Measurements from ENCODE around the gene KCNMA1. TPM values are rescaled to one million over a fixed set of nuclear protein-coding genes. Genes with fewer than 3 reads are reported as not detected.

The KCNMA1 gene
- total and polyA plus RNA-seq, 2 donors (not counting 1 experiment from before 2014, with no cell fraction given): 0.82 to 3.1 TPM

DNA sequence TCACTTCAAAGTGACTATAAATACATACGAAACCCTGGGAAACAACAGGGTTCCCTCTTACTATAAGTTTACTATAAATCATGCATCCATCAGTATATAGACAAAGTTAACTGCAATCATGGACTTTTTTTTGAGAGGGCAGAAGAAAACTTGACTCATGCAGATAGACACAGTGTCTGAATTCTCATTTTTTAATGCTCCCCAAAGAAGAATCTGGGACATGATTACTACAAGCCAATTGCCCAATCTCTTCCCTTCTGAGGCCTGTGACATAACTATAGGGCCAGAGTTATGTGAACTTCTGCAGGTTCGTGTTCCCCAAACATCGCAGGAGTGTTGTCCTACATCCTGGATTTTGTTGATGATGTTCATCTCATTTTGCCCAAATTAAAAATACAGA is 376.5 kb downstream of the KCNMA1 start:
- Histone ChIP-seq H3K27ac (ENCODE audit: low read length in 2 of 2) (no peak overlapping the region), H3K4me2 (replicated peaks; ENCODE audit: low read depth, low read length, poor library complexity, severe bottlenecking) (no peak overlapping the region), H3K79me2 (ENCODE audit: control insufficient read depth, insufficient read depth, low read length) (no peaks in the 10 kb centered on the region), H2AFZ (ENCODE audit: insufficient read depth, low read depth, low read length, poor library complexity, severe bottlenecking) (no peak overlapping the region), H3K4me3 (ENCODE audit: control extremely low read depth in 1 of 5, extremely low read depth in 1 of 5, insufficient read depth in 1 of 5, low read depth in 2 of 5, low read length in 4 of 5) (no peak overlapping the region), H3K27me3 (replicated peaks in 1 of 4; ENCODE audit: control extremely low read depth in 1 of 4, control insufficient read depth in 3 of 4, insufficient read depth in 4 of 4, low read length in 3 of 4) (no peaks in the 10 kb centered on the region), H3K36me3 (replicated peaks in 1 of 2; ENCODE audit: control extremely low read depth in 1 of 2, control insufficient read depth in 1 of 2, extremely low read depth in 1 of 2, insufficient read depth in 2 of 2, low read length in 1 of 2) (no peaks in the 10 kb centered on the region), H4K20me1 (ENCODE audit: control insufficient read depth, insufficient read depth, low read length, poor library complexity, severe bottlenecking) (no peaks in the 10 kb centered on the region), H3K4me1 (ENCODE audit: control insufficient read depth in 2 of 2, insufficient read depth in 2 of 2, low read length in 2 of 2) (peaks cover 17 to 23% of the 10 kb centered on the region in 2 donors), H3K9ac (ENCODE audit: low read length) (no peak overlapping the region), H3K9me3 (ENCODE audit: control extremely low read depth in 1 of 3, control insufficient read depth in 2 of 3, insufficient read depth in 1 of 3, low read length in 2 of 3) (no peaks in the 10 kb centered on the region)
- H3K9me3 Mint-ChIP-seq (ENCODE audit: insufficient read depth): no peaks in the 10 kb centered on the region
- H3K4me1 Mint-ChIP-seq: peaks cover 19% of the 10 kb centered on the region
- intact Hi-C loops (cut with micrococcal nuclease): no loop called here
- H3K27ac Mint-ChIP-seq: no peak overlapping the region
- TF ChIP-seq CTCF (IDR thresholded peaks at IDR 0.05) (no peak), EZH2 (IDR thresholded peaks at IDR 0.05; ENCODE audit: borderline replicate concordance, insufficient read depth, low read depth, low read length, poor library complexity, severe bottlenecking) (no peak)
- H3K4me3 Mint-ChIP-seq: no peak overlapping the region
- H3K27me3 Mint-ChIP-seq: no peaks in the 10 kb centered on the region
- DNase-seq: no peak
- ATAC-seq (ENCODE audit: low read depth): no peak
- WGBS (ENCODE audit: insufficient coverage): no CpG with 5 or more reads among the region's 3 CpGs
- ChIA-PET CTCF (no interaction called here), POLR2A (no interaction called here)

- Histone ChIP-seq H3K27me3 (replicated peaks in 1 of 4; ENCODE audit: control extremely low read depth in 1 of 4, control insufficient read depth in 3 of 4, insufficient read depth in 4 of 4, low read length in 3 of 4) (no peaks in the 10 kb centered on the region), H3K79me2 (ENCODE audit: control insufficient read depth, insufficient read depth, low read length) (no peaks in the 10 kb centered on the region), H3K9ac (ENCODE audit: low read length) (no peak overlapping the region), H3K27ac (ENCODE audit: low read length in 2 of 2) (no peak overlapping the region), H3K4me1 (ENCODE audit: control insufficient read depth in 2 of 2, insufficient read depth in 2 of 2, low read length in 2 of 2) (peaks cover 11 to 14% of the 10 kb centered on the region in 2 donors), H3K36me3 (replicated peaks in 1 of 2; ENCODE audit: control extremely low read depth in 1 of 2, control insufficient read depth in 1 of 2, extremely low read depth in 1 of 2, insufficient read depth in 2 of 2, low read length in 1 of 2) (no peaks in the 10 kb centered on the region), H3K9me3 (ENCODE audit: control extremely low read depth in 1 of 3, control insufficient read depth in 2 of 3, insufficient read depth in 1 of 3, low read length in 2 of 3) (no peaks in the 10 kb centered on the region), H3K4me3 (ENCODE audit: control extremely low read depth in 1 of 5, extremely low read depth in 1 of 5, insufficient read depth in 1 of 5, low read depth in 2 of 5, low read length in 4 of 5) (no peak overlapping the region), H4K20me1 (ENCODE audit: control insufficient read depth, insufficient read depth, low read length, poor library complexity, severe bottlenecking) (no peaks in the 10 kb centered on the region), H3K4me2 (replicated peaks; ENCODE audit: low read depth, low read length, poor library complexity, severe bottlenecking) (no peak overlapping the region), H2AFZ (ENCODE audit: insufficient read depth, low read depth, low read length, poor library complexity, severe bottlenecking) (no peak overlapping the region)
- DNase-seq (no peak), ATAC-seq (ENCODE audit: low read depth) (no peak)
- H3K9me3 Mint-ChIP-seq (ENCODE audit: insufficient read depth): no peaks in the 10 kb centered on the region
- ChIA-PET CTCF (no interaction called here), POLR2A (no interaction called here)
- no peak overlapping the region for H3K4me3 Mint-ChIP-seq
- H3K27ac Mint-ChIP-seq: no peak overlapping the region
- intact Hi-C loops (cut with micrococcal nuclease): no loop called here
- TF ChIP-seq CTCF (IDR thresholded peaks at IDR 0.05) (no peak), EZH2 (IDR thresholded peaks at IDR 0.05; ENCODE audit: borderline replicate concordance, insufficient read depth, low read depth, low read length, poor library complexity, severe bottlenecking) (no peak)
- 94% methylated on average over 2 of the region's 4 CpGs for WGBS (ENCODE audit: insufficient coverage)
- H3K4me1 Mint-ChIP-seq: peaks cover 14% of the 10 kb centered on the region
- no peaks in the 10 kb centered on the region for H3K27me3 Mint-ChIP-seq
Observed at GRCh38 chr10:77259171-77259874, 378.3 kb downstream of the KCNMA1 start.

Data from B cell (primary cell).